HL-60/S4 (cell line): ENCODE measurements around the gene CLEC2L.

ENCODE experiments used
- in situ Hi-C: fragments of 300-500 bp; cut with MboI; formaldehyde crosslinking; loops from 2 replicates; pipeline ENCODE4 v1.14.3; 2022; ENCODE audit warnings: low sequenced_read_pairs

The CLEC2L gene

DNA sequence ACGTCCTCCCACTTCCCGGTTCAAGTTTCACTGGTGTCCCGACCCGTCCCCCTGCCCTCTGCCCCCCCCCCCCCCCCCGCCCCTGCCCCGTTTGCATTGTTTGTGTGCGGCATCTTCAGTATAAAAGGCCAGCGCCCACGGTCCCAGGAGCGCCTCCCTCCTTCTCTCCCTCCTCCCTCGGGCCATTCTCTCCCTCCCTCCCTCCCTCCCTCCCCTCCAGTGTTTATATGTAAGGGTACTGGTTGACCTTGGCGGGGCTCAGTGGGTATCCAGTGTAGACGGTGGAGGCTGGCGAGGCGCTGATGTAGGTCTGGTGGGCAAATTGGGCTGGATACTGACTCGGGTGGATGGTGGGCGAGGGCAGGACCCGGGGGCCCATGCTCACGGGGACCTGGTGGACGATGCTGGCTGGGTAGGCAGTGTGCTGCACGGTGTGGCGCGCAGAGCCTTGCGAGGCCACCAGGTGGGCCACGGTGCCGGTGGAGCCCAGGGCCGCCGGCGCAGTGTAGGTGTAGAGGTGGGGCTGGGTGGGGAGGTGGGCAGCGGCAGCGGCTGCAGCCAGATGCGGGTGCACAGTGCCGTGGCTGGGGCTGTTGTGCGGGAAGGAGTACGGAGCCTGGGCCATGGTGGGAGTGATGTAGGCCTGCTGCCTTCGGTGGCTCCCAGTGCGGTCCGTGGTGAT is 49.4 kb downstream of the CLEC2L start:
- in situ Hi-C loops: no loop called here

DNA sequence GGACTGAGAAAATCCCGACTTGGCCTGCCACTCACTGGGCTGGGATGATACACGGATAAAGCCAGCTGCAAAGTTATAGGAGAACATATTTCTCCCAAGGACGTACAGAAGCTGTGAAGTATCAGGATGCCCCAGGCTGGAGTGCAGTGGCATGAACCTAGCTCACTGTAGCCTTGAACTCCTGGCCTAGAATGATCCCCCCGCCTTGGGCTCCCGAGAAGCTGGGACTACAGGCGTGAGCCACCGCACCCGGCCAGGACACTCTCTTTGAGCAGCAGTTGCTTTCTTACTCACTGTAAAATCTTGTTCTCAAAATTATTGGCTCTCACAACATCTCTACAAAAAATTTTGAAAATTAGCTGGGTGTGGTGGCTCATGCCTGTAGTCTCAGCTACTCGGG is 50.4 kb downstream of the CLEC2L start:
- in situ Hi-C loops: no loop called here

DNA sequence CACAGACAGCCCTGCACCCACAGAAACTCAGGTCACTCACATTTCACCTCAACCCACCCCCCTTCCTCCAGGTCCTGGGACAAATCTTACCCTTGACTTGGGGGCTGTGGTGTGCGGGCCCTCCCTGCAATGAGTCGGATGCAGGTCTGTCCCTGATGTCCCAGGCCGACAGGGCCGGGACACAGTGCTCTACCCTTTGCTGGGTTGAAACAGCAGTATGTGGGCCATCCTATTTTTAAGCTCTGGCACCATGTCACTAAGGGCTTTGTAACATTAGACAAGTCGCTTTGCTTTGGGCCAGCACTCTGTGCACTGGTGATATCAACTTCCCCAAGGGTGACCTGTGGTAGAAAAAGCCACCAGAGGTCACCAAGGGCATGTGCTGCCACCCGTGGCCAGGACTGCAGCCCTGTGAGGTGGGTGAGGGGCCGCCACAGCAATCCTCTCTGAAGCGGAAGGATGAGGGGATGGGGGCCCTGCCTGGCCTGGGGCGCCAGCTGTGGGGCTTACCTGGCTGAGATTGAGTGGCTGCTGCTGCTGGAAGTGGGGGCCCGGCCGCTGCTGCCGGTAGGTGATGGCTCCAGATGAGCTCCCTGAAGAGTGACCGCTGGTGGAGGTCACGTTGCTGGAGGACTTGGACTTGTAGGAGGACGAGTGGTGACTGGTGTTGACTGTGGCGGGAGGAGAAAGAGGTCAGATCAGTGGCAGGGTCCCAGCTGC is 51.3 kb downstream of the CLEC2L start:
- in situ Hi-C loops: no loop called here

DNA sequence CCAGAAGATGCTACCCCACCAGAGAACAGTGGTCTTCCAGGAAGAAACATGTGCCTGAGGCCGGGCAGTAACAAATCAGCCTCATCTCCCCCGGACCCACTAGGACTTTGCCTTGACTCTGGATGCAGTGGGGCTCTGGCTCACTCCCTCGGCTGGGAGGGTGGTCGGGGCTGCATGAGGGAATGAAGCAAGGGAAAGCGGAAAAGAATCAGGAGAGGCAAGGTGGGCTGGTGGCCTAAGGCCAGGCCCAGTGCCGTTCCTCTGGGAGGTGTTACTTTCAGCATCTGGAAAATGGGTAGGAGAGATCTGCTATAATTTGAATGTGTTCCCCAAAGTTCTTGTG is 51.8 kb downstream of the CLEC2L start:
- in situ Hi-C loops: no loop called here

DNA sequence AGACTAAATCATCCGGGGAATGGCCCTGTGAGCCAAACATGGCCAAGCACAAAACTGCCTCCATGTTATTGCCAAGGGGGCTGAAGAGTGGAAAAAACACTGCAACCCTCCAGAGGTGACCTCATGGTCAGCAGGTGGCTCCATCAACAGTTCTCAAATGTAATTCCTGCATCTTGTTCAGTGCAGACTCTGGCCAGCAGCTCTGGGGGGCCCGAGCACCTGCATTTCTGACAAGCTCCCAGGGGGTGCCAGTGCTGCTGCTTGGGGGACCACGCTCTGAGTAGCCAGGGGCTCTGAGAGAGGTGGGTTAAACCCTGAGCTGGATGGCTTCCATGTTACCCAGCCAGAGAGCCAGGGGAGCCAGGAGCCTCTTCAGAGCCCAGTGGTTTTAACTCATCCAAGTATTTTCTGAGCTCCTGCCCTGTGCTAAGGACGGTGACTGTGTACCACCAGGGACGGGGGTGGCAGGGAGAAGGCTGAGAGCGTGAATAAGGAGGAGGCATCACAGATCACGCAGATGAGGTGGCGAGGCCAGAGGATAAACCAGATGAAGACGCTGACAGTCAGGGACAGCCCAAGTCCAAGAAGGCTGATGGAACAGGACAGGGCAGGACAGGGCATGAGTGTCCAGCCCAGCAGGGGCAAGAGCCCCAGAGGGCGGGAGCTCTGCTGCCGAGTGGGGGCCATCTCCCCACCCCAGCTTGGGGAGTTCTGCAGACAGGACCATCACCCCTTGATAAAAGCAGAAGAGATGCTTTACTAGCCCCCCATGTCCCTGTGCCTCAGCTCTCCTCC is 52.9 kb downstream of the CLEC2L start:
- in situ Hi-C loops: no loop called here

DNA sequence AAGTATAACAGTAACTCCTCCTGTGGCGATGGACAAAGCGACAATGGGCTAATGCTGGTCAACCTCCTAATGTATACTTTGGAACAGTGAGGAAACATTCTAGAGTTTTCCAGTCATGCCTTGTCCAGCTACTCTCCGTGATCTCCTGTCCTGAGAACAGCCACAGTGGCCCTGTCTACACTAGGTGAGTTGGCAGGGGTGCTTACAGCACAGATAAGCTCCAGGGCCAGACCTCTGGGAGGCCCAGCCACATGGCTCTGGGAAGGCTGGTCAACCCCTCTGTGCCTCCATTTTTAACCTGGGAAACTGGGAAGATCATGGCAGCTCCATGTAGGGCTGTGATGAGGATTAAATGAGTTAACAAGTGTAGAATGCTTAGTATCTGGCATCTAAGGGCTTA is 57.0 kb downstream of the CLEC2L start:
- in situ Hi-C loops: no loop called here

DNA sequence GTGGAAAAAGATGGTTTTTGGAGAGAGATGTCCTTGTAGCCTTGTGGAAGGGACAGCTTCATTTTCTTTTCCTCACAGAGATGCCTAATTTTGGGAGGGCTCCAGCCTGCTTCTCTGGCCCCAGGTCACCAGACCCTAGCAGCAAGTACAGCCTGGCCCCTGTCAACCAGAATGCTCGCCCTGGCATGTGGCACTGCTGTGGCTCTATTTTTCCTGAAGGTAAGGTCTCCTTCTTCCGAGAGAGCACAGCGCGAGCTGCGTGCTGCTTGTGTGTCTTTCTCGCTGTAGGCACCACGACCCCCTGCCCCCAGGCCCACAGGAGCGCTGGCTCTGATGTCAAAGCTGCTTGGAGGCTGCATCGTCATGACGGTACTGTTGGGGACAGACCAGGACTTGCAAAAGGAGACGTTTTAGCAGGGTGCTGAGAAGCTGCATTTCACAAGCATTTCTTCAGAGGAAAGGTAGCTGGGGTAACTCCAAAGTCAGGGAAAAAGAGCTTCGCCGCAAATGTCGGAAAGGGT is 58.7 kb downstream of the CLEC2L start:
- in situ Hi-C loops: no loop called here

DNA sequence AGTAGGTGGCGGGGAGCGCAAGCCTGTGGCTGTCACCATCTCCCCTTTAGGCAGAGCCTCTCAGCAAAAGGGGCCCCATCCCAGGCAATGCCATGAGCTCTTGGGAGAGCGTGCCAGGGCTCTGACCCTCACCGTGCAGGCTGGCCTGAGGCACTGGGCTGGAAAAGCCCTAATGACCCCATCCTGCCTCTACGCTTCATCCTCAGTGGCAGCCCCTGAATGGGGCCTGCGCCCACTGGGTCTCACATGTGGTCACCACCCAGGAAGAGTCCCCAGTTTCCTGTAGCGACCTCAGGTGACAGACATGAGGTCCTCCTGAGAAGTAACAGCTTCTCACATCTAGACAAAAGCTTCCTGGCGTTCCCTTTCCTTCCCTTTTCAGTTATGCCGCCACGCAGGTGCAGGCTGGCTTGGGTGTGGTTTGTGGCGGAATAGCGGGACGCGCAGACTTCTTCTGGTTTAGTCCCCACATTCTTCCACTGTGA is 59.2 kb downstream of the CLEC2L start:
- in situ Hi-C loops: no loop called here

DNA sequence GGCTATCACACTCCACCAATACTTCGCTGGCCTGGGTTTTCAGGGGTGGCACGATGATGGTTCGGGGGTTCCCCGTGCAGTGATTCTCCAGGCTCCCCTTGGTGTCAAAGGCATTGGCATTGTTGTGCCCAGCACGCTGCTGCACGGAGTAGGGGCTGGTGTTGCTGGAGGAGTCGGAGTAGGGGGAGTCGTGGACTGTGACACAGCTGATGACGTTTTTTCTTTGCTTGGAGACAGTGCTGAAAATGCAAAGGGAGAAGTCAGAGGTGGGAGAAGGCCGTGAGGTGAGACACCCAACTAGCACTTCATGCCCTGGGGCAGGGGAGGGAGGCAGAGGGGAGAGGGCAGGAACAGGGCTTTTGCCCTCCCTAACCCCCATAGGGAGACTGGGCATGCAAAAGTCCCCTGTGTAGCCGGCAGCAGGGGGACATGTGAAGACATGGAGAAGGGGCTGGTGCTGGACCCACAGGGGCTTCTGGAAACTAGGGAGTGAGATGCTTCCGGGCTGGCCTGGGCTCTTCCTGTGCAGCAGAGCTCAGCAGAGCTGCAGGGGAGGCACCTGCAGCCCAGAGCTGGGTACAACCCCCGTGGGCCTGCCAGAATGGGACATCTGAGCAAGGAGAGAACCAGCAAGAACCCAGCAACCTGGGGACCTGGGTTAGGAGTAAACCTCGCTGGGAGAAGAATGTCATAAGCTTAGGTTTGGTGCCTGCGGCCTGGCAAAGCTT is 60.5 kb downstream of the CLEC2L start:
- in situ Hi-C loops: no loop called here

DNA sequence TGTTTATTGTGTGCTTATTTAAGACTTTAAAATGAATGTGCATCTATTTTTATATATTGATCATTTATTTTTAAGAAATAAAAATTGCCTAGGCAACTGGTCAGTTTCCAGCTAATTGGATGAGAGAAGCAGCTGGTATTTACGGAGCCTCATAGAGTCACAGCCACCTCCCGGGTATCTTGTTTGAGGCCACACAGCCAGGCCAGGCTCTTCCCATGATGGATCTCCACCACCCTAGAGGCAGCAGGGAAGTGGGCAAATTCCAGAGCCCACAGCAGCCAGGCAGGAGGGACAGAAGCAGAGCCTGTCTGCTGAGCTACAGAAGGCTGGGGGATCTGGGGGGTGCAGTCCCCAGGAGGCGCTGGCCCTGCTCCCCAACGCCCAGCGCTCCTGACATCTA is 61.6 kb downstream of the CLEC2L start:
- in situ Hi-C loops: no loop called here

DNA sequence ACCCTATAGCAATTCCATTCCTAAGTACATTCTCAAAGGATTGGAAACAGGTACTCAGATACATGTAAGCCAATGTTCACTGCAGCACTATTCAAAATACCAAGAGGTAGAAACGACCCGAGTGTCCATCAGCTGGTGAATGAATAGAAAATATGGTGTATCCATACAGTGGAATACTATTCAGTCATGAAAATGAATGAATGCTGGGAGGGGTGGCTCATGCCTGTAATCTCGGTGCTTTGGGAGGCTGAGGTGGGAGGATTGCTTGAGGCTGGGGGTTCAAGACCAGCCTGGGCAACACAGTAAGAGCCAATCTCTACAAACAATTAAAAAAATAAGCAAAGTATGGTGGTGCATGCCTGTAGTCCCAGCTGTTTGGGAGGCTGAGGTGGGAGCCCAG is 62.8 kb downstream of the CLEC2L start:
- in situ Hi-C loops: no loop called here

DNA sequence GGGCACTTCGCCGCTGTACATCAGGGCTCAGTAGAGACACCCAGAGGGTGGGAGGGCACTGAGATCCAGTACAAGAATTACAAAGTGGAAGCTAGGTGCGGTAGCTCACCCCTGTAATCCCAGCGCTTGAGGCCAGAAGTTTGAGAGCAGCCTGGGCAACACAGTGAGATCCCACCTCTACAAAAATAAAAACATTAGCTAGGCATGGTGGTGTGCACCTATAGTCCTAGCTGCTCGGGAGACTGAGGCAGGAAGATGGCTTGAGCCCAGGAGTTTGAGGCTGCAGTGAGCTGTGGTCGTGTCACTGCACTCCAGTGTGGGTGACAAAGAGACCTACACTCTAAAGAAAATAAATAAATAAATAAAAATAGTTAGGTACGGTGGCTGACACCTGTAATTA is 64.0 kb downstream of the CLEC2L start:
- in situ Hi-C loops: no loop called here

DNA sequence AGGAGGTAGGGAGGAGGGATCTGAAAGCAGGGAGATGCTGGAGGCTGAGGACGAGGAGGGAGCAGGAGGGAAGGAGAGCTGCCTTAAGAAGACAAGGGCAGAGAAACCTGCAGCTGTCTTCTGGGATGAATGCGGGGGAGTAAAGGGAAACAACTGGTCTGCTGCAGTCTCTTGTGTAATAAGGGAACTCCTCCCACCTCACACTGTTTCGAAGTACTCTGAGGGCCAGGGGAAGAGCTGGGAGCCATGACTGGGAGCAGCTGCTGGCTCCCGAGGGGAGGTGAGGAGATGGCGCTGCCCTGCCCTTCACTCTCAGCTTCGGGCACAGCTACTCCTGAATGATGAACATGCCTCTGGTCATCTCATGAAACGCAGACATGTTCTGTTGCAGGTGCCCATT is 65.1 kb downstream of the CLEC2L start:
- in situ Hi-C loops: no loop called here

DNA sequence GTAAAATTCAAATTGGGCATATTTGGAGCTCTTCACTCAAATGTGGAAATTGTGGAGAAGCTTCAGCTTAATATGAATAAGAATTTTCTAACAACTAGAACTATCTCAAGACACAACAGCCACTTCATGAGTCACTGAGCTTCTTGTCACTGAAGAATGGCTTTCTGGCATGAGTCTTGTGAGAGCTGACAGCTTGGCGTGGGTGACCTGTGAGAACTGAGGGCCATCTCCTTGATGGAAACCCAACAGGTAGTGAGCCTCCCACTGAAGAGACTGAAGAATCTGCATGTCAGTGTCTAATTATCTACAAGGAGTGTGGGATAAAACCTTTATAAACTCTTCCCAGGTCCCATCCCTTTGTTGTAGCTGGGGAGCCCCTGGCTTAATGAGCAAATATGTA is 66.0 kb downstream of the CLEC2L start:
- in situ Hi-C loops: no loop called here

DNA sequence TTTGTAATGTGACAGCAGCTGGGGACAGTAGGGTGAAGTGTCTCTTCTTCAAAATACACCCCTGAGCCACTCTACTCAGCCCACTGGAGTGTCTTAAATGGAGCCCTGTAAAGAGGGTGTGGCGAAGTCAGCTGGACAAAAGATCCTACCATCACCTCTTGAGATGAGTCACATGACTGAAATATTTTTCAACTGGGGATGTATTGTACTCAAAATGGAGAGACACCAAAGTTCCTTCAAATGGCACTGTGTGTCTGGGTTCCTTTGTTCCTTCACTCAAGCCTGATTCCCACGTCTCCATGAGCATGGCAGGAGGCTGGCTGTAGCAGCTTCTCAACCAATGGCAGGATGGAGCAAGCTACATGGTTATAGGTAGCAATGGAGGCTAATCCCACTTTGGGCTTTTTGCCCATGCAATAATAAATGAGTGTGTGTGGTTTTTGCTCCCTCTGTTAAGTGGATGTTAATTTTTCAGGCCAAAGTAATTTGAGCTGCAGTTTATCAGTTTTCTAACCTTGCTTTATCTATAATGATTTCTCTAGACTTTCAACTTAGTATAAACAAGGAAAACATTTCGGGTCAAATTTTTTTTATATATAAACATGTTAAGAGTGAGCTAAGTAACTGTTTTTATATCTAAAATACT is 68.2 kb downstream of the CLEC2L start:
- in situ Hi-C loops: no loop called here

DNA sequence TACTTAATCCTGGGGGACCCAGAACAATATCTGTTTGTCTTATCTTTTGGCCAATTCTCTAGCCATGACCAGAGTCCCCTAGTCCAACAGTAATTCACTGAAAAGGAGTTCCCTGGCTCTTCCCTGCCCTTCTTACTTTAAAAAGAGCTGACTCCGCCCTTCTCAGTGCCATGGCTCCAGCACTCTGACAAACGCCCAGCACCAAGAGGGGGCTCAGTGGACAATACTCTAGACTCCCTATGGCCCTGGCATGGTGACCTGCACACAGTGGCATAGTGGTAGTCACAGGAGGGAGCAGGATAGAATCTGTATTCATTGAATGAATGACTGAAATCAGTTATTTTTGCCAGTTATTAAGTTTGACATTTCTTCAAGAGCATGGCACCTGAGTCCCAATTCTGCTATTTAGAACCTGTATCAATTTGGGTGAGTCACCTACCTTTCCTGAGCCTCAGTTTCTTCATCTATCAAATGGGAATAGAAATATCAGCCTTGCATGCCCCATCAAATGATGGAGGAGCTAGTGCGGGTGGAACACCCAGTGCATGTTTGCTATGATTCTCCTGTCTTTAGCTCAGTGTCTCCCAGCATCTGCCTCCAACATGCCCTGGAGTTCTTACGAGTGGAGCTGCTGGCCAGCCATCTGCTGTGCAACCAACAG is 69.4 kb downstream of the CLEC2L start:
- in situ Hi-C loops: no loop called here

DNA sequence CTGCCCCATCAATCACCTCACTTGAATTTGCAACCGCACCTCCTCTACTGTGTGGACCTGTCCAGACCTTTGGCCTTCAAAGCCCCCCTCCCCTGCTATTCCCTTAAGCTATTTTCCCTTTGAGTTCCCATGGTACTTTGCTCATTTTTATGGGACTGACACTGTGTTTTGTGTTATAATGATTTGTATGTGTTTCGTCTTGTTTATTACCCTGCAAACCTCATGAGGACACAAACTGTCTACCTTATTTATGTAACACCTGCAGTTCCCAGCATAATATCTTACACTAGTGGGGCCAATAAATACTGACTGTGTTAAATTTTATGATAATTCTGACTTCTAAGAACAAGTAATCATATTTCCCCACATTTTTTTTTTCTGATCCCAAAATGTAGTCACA is 70.6 kb downstream of the CLEC2L start:
- in situ Hi-C loops: no loop called here
